ENCODE measurements around the gene LRRC75B. TPM values are rescaled to one million over a fixed set of nuclear protein-coding genes. Genes with fewer than 3 reads are reported as not detected.

The LRRC75B gene
- polyA plus RNA-seq, 1 of the 3 experiments (the other 2 are of a cell fraction), result 12.3 TPM

DNA sequence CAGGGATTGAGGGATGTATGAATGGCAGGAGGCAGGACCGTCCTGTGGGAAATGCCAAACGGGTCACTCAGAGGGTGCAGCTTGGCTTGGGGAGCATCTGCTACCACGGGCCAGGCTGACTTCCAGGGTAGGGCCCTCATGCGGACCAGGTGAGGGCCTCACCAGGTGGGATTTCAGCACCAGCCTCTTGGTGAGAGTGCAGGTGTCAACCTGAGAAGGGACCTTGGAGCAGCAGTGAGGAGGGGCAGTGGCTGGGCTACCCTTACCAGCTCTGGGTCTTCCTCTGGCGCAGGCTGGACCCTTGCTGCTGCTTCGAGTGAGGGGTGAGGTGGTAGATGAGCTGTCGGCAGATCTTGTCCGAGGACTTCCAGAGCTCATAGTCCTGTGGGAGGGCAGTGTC is 4.9 kb downstream of the LRRC75B start:
- WGBS (ENCODE audit: low lambda C conversion rate), result 74% methylated on average over 5 of the region's 8 CpGs
- H3K9me2 ChIP-seq, result no peaks in the 10 kb centered on the region
- no peak for DNase-seq
- H3K9me3 ChIP-seq, result no peaks in the 10 kb centered on the region
- no peaks in the 10 kb centered on the region for H3K27me3 ChIP-seq (ENCODE audit: insufficient read depth)
- no peak overlapping the region for H3K4me3 ChIP-seq (ENCODE audit: low read depth in 2 of 2, low read length in 1 of 2)
- CTCF ChIA-PET, result interaction anchor here (0.5 to 0.9 kb wide), 2 partner anchors 14 to 252 kb away, joined by 3 read pairs; no protein-coding TSS in a partner anchor
- H3K4me2 ChIP-seq, result no peak overlapping the region
- H3F3A ChIP-seq (replicated peaks; ENCODE audit: insufficient read depth), result no peaks in the 10 kb centered on the region
- H3K4me1 ChIP-seq (ENCODE audit: control insufficient read depth in 1 of 2, insufficient read depth in 2 of 2, low read depth in 1 of 2, low read length in 1 of 2), result peaks cover 10 to 50% of the 10 kb centered on the region in 2 experiments; a peak in 2 of 4 replicates
- H3K9ac ChIP-seq, result no peak overlapping the region
- POLR2A ChIA-PET, result interaction anchor here (0.6 to 0.7 kb wide), 2 partner anchors 12 to 469 kb away, joined by 3 to 4 read pairs; no protein-coding TSS in a partner anchor
- no peaks in the 10 kb centered on the region for H4K20me1 ChIP-seq (ENCODE audit: insufficient read depth)
- H3K27ac ChIP-seq (ENCODE audit: low read depth in 2 of 2, low read length in 1 of 2), result no peak overlapping the region
- no peak overlapping the region for H2AFZ ChIP-seq (ENCODE audit: low read depth)
- no peaks in the 10 kb centered on the region for H3K79me2 ChIP-seq (ENCODE audit: insufficient read depth)
- TF ChIP-seq SMC3 (IDR thresholded peaks at IDR 0.05; ENCODE audit: low read depth, low read length), result no peak
- peaks cover 0 to 21% of the 10 kb centered on the region in 2 experiments for H3K36me3 ChIP-seq (replicated peaks in 1 of 2; ENCODE audit: control insufficient read depth in 1 of 2, insufficient read depth in 2 of 2, low read length in 1 of 2)

DNA sequence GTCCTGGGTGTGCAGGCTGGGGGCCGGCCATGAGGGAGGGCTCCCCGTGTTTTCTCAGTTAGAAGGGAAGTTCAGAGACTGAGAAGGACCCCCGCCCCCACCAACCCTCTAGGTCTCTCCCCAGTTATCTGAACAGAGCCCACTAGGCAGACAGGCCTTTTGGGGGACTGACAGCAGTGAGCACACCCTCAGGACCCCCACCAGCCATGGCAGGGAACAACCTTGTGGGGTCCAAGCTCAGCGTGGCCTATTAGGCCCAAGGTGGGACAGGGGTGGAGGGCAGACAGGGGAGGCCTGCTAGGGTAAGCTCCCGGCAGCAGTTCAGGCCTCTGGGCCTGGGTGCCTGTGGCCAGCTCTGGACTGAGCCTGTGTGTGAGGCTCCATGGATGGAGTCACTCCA is 5.6 kb downstream of the LRRC75B start:
- ChIA-PET CTCF (interaction anchor here (0.9 kb wide), 1 partner anchor 14 kb away, joined by 3 read pairs; no protein-coding TSS in a partner anchor), POLR2A (no interaction called here)
- no peak for TF ChIP-seq ELF1 (IDR thresholded peaks at IDR 0.05)
- TF ChIP-seq YY1 (IDR thresholded peaks at IDR 0.05; ENCODE audit: low read depth), result no peak
- TF ChIP-seq JUND (IDR thresholded peaks at IDR 0.05), result no peak
- no peak for TF ChIP-seq FOXJ3 (CRISPR knock-in tag; IDR thresholded peaks at IDR 0.05)
- no peak for TF ChIP-seq CHD2 (IDR thresholded peaks at IDR 0.05; ENCODE audit: low read length, partially characterized antibody)
- TF ChIP-seq NFIC (IDR thresholded peaks at IDR 0.05; ENCODE audit: borderline replicate concordance), result no peak
- TF ChIP-seq GABPA (IDR thresholded peaks at IDR 0.05; ENCODE audit: low read depth), result no peak
- no peak for TF ChIP-seq EZH2phosphoT487 (IDR thresholded peaks at IDR 0.05; ENCODE audit: borderline replicate concordance, low read depth)
- TF ChIP-seq SIN3A (IDR thresholded peaks at IDR 0.05; ENCODE audit: borderline replicate concordance, low read depth, low read length), result no peak
- no peak for TF ChIP-seq RFX5 (IDR thresholded peaks at IDR 0.05; ENCODE audit: low read length)
- Histone ChIP-seq H4K20me1 (ENCODE audit: insufficient read depth) (no peaks in the 10 kb centered on the region), H3K4me2 (no peak overlapping the region), H3K4me1 (ENCODE audit: control insufficient read depth in 1 of 2, insufficient read depth in 2 of 2, low read depth in 1 of 2, low read length in 1 of 2) (peaks cover 10 to 52% of the 10 kb centered on the region in 2 experiments; a peak in 2 of 4 replicates), H3K4me3 (ENCODE audit: low read depth in 2 of 2, low read length in 1 of 2) (no peak overlapping the region), H3K9me2 (no peaks in the 10 kb centered on the region), H3K27me3 (ENCODE audit: insufficient read depth) (no peaks in the 10 kb centered on the region), H3K79me2 (ENCODE audit: insufficient read depth) (no peaks in the 10 kb centered on the region), H2AFZ (ENCODE audit: low read depth) (no peak overlapping the region), H3F3A (replicated peaks; ENCODE audit: insufficient read depth) (no peaks in the 10 kb centered on the region), H3K36me3 (replicated peaks in 1 of 2; ENCODE audit: control insufficient read depth in 1 of 2, insufficient read depth in 2 of 2, low read length in 1 of 2) (peaks cover 0 to 21% of the 10 kb centered on the region in 2 experiments), H3K9me3 (no peaks in the 10 kb centered on the region), H3K27ac (ENCODE audit: low read depth in 2 of 2, low read length in 1 of 2) (no peak overlapping the region), H3K9ac (no peak overlapping the region)
- no peak for DNase-seq
- 92% methylated on average over 2 of the region's 5 CpGs for WGBS (ENCODE audit: low lambda C conversion rate)

DNA sequence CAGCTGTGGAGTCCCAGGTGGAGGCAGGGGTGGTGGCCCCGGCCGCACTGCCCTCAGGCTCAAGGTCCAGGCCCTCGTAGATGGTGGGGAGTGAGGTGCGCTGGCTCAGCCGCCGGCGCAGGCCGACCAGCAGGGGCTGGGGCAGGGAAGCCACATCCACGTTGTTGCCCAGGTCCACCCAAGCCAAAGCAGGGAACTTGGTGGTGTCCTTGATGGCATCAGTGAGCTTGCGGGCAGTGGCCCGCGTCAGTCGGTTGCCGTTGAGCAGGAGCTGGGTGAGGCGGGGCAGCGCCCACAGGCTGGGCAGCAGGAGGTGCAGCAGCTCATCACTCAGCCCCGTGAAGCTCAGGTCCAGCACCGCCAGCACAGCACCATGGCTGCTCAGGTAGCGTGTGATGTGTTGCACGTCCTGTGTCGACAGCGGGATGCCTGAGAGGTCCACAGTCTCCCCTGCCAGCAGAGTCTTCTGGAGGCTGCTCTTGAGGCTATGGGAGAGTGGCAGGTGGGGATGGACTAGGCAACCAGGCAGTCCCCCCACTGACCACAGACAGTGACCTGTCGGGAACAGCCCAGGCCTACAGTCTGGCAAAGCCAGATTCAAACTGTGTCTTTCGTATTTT is 6.8 kb downstream of the LRRC75B start:
- H3K9ac ChIP-seq, result no peak overlapping the region
- POLR2A ChIA-PET, result no interaction called here
- H3K4me1 ChIP-seq (ENCODE audit: control insufficient read depth in 1 of 2, insufficient read depth in 2 of 2, low read depth in 1 of 2, low read length in 1 of 2), result peaks cover 10 to 42% of the 10 kb centered on the region in 2 experiments; a peak in 2 of 4 replicates
- H3K36me3 ChIP-seq (replicated peaks in 1 of 2; ENCODE audit: control insufficient read depth in 1 of 2, insufficient read depth in 2 of 2, low read length in 1 of 2), result peaks cover 0 to 21% of the 10 kb centered on the region in 2 experiments
- no peak overlapping the region for H3K27ac ChIP-seq (ENCODE audit: low read depth in 2 of 2, low read length in 1 of 2)
- 100% methylated on average over 2 of the region's 24 CpGs for WGBS (ENCODE audit: low lambda C conversion rate)
- no peaks in the 10 kb centered on the region for H3K9me2 ChIP-seq
- H3K27me3 ChIP-seq (ENCODE audit: insufficient read depth), result no peaks in the 10 kb centered on the region
- no peak for DNase-seq
- H3K4me3 ChIP-seq (ENCODE audit: low read depth in 2 of 2, low read length in 1 of 2), result no peak overlapping the region
- no peaks in the 10 kb centered on the region for H4K20me1 ChIP-seq (ENCODE audit: insufficient read depth)
- no peaks in the 10 kb centered on the region for H3F3A ChIP-seq (replicated peaks; ENCODE audit: insufficient read depth)
- CTCF ChIA-PET, result no interaction called here
- H3K4me2 ChIP-seq, result no peak overlapping the region
- H2AFZ ChIP-seq (ENCODE audit: low read depth), result no peak overlapping the region
- H3K79me2 ChIP-seq (ENCODE audit: insufficient read depth), result no peaks in the 10 kb centered on the region
- H3K9me3 ChIP-seq, result no peaks in the 10 kb centered on the region
- TF ChIP-seq GABPA (IDR thresholded peaks at IDR 0.05; ENCODE audit: low read depth), result no peak
- TF ChIP-seq, protein P1, sequence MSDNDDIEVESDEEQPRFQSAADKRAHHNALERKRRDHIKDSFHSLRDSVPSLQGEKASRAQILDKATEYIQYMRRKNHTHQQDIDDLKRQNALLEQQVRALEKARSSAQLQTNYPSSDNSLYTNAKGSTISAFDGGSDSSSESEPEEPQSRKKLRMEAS (IDR thresholded peaks at IDR 0.05; ENCODE audit: low read depth), result no peak
- TF ChIP-seq, protein P2, sequence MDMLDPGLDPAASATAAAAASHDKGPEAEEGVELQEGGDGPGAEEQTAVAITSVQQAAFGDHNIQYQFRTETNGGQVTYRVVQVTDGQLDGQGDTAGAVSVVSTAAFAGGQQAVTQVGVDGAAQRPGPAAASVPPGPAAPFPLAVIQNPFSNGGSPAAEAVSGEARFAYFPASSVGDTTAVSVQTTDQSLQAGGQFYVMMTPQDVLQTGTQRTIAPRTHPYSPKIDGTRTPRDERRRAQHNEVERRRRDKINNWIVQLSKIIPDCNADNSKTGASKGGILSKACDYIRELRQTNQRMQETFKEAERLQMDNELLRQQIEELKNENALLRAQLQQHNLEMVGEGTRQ (IDR thresholded peaks at IDR 0.05; ENCODE audit: borderline replicate concordance, low read depth, low read length), result no peak
- no peak for TF ChIP-seq NFIC (IDR thresholded peaks at IDR 0.05; ENCODE audit: borderline replicate concordance)
- no peak for TF ChIP-seq FOXJ3 (CRISPR knock-in tag; IDR thresholded peaks at IDR 0.05)
- no peak for TF ChIP-seq MEF2A (IDR thresholded peaks at IDR 0.05; ENCODE audit: borderline replicate concordance, low read depth)
- no peak for TF ChIP-seq RAD21 (IDR thresholded peaks at IDR 0.05; ENCODE audit: low read length)
- TF ChIP-seq, protein P3, sequence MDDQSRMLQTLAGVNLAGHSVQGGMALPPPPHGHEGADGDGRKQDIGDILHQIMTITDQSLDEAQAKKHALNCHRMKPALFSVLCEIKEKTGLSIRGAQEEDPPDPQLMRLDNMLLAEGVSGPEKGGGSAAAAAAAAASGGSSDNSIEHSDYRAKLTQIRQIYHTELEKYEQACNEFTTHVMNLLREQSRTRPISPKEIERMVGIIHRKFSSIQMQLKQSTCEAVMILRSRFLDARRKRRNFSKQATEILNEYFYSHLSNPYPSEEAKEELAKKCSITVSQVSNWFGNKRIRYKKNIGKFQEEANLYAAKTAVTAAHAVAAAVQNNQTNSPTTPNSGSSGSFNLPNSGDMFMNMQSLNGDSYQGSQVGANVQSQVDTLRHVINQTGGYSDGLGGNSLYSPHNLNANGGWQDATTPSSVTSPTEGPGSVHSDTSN (IDR thresholded peaks at IDR 0.05), result no peak
- TF ChIP-seq RFX5 (IDR thresholded peaks at IDR 0.05; ENCODE audit: low read length), result no peak
- TF ChIP-seq EZH2phosphoT487 (IDR thresholded peaks at IDR 0.05; ENCODE audit: borderline replicate concordance, low read depth), result no peak
- TF ChIP-seq, protein P4, sequence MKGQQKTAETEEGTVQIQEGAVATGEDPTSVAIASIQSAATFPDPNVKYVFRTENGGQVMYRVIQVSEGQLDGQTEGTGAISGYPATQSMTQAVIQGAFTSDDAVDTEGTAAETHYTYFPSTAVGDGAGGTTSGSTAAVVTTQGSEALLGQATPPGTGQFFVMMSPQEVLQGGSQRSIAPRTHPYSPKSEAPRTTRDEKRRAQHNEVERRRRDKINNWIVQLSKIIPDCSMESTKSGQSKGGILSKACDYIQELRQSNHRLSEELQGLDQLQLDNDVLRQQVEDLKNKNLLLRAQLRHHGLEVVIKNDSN (IDR thresholded peaks at IDR 0.05; ENCODE audit: borderline replicate concordance, low read depth), result no peak
- TF ChIP-seq YY1 (IDR thresholded peaks at IDR 0.05; ENCODE audit: low read depth), result no peak

Measured in SK-N-SH (cell line).